Stimulated activated CD4-positive, alpha-beta T cell treated with anti-CD3 and anti-CD28 coated beads, Interleukin-2, amount 100 ng/mL, for 4 hours (primary cell): ENCODE measurements around the gene GFM2.
"Not testable (repeated sequence)": the region's sequence is repeated elsewhere in the genome, so short reads cannot be mapped to it uniquely, and the experiment has no call there.

Experiments
- DNase-seq: peaks from one replicate; pipeline ENCODE4 v3.0.0-alpha.2; 2020; ENCODE audit warnings: low read depth

Gene GFM2

GRCh38 chr5:74717596-74717995 lies 49.3 kb downstream of the GFM2 start:
- no peak for DNase-seq

- no peak for DNase-seq
Measured at GRCh38 chr5:74693191-74693590, 73.7 kb downstream of the GFM2 start.

DNA sequence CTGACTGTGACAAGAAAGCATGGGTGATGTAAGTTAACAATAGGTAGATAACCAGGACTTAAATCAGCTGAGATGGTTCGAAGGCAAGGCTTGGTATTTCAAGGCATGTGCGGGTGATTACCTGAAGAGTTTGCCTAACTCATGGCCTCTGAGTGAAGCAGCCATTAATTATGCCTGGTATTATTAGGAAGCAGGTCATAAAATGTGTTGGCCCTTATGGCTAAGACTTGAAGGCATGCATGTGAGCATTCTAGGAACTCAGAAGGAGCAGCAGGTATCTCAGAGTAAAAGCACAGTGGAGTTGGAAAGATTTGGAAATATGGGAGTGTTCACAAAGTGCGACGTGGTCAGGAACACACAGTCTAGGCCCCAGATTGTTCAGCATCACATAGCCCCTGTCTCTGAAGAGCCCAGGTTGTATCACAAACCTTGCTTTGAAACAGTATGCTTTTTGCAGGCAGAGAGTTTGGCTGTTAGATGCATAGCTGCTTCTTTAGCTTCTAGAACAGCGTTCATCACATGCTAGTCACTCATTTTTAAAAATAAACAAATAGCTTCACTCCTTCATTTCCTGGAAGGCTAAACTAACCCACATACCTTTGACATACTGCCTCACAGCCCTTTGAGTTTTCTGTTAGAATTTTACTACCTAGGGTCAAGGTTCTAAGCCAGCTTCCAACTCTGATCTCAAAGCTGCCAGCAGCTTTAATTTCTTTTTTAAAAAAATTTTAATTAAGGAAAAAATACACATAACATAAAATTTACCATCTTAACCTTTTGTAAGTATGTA lies 79.8 kb downstream of the GFM2 start:
- DNase-seq = no peak

DNA sequence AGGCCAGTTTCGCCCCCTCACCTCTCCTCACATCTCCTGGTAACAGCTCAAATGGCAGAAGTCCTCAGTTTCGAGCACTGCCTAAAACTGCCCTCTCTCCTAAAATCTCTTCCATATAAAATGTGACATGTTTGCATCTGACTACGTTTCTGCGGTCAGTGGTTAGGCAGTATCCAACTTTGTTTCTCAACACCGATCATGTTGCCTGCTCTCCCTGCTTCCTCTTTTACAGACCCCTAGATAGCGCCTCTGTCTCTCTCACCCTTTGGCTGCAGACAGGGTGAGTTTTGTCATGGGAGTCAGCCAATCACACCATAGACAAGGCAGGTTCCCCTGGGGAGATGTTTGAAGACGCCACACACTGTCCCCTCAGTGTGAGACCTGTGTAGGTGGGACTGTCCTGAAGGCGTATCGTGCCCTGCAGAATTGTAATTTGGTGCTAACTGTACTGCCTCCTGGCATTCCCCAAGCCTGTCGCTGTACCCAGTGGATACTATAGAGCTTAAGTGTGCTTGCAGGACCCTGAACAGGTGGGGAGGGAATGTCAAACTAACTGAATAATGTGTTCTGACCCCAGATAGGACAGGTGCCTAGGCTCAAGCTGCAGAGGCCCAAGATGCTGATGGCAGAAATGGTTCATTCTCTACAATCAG lies 80.8 kb downstream of the GFM2 start:
- DNase-seq = no peak

DNA sequence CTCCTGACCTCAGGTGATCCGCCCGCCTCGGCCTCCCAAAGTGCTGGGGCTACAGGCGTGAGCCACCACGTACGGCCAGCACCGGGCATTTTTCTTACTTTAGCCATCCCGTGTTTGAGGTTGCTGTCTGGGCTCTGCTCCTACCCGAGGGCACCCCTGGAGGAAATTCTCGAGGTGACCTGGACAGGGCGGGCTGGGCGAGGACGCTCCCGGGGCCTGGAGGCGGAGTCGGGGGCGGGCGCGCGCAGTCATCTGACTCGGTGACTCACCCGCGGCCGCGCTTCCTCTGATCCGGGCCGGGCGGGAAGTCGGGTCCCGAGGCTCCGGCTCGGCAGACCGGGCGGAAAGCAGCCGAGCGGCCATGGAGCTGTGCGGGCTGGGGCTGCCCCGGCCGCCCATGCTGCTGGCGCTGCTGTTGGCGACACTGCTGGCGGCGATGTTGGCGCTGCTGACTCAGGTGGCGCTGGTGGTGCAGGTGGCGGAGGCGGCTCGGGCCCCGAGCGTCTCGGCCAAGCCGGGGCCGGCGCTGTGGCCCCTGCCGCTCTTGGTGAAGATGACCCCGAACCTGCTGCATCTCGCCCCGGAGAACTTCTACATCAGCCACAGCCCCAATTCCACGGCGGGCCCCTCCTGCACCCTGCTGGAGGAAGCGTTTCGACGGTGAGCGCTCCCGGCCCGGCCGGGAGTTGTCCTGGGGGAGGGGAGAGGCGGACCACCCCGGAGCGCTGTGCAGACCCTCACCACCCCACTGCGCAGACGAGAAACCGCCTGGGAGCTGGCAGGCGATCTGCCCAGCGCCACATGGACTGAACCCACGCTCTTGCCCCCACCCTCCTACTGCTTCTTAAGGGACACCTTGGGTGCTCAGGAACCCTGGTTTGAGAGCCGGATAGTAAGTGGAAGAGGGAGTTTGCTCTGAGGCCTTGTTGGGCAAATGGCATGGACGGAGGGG lies 81.7 kb downstream of the GFM2 start, which contains the start of gene HEXB:
TSS of gene HEXB (plus strand) at position 334 of the 952 bp plus-strand sequence. CDS start at position 362, 28 bp downstream.
- DNase-seq = peak; percentile 79

DNA sequence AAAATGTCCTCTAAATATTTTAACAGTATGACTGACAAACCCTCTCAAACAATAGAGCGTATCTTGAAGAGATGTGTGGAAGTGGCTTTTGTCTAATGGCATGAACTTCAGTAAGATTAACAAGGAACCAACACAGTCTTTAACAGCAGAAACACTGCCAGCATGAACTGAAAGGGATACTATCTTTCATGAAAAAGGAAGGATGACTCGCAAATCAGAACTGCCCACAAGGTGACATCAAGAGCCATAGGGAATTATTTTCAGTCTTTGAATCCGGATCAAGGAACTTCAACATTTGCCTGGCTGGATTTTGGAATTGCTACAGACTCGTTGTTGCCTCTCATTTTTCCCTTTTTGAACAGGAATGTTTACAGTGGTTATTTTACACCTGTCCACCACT lies 87.0 kb downstream of the GFM2 start:
- no peak for DNase-seq

- DNase-seq = not testable (repeated sequence)
Measured at GRCh38 chr5:74679300-74679699, 87.6 kb downstream of the GFM2 start.

DNA sequence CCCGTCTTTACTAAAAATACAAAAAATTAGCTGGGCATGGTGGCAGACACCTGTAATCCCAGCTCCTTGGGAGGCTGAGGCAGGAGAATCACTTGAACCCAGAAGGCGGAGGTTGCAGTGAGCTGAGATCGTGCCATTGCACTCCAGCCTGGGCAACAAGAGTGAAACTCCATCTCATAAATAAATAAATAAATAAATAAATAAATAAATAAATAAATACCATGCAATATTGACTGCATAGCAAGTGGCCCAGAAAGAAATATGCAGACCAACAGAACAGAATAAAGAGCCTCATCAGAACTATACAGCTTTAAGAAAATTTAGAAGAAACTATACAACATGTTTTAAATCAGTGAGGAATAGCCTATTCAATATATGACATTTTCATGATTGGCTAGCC lies 88.8 kb downstream of the GFM2 start:
- not testable (repeated sequence) for DNase-seq

DNA sequence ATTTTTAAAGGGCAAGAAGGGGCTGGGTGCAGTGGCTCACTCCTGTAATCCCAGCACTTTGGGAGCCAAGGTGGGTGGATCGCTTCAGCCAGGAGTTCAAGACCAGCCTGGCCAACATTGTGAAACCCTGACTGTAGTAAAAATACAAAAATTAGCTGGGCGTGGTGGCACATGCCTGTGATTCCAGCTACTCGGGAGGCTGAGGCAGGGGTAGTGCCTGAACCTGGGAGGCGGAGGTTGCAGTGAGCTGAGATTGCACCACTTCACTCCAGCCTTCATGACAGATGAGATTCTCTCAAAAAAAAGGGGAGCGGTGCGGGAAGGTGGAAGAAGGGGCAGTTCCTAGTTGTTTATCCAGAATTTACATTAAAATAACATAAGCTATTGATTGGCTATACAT lies 90.5 kb downstream of the GFM2 start:
- DNase-seq = not testable (repeated sequence)

- no peak for DNase-seq
Measured at GRCh38 chr5:74673011-74673790, 93.7 kb downstream of the GFM2 start.

- DNase-seq = no peak
Measured at GRCh38 chr5:74672215-74672877, 94.6 kb downstream of the GFM2 start.
